ENCODE data around the gene STRN.

DNA sequence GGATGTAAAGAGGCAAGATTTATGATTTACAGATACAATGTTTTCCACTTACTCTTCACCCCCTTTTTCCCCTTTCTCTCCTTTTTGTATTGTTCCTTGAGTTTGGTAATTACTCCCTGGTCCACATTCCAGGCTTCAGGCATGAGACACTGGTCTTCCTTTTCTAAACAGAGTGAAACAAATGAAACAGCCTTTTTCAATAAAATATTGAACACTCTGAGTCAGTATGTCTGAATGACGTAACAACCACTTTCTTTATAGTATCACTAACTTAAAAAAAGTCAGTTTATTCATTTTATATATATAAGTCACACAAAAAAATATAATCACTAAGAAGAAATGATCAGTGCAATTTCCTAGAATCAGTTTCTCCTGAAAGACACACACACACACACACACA is 79.7 kb downstream of the STRN start:
- TF ChIP-seq CTCF (IDR thresholded peaks at IDR 0.05), result no peak
- no peak for TF ChIP-seq POLR2A (IDR thresholded peaks at IDR 0.05)
